IMR-90 (cell line): ENCODE measurements around the gene FNTB. TPM values are rescaled to one million over a fixed set of nuclear protein-coding genes. Genes with fewer than 3 reads are reported as not detected.

ENCODE experiments used
- ATAC-seq: fragments of 200-7000 bp; cut with Tn5 transposase; 2 replicates; pipeline ENCODE4 v1.9.1; 2020; ENCODE audit warnings: low read depth, mild to moderate bottlenecking, moderate library complexity
- BruUV-seq: library from RNA; stranded (reverse); fragments of 400-500 nt; replicated peaks from 2 replicates; lab custom pipeline; 2021; lab: Mats Ljungman, UMichigan
- CTCF ChIA-PET: fragments of 300-600 bp; formaldehyde crosslinking; extraction: SDS; loops from one replicate; lab custom pipeline; 2021; ENCODE audit warnings: antibody characterized with exemption; lab: Yijun Ruan, JAX
- POLR2A ChIA-PET: fragments of 300-600 bp; sonication (Branson Sonifier 250); formaldehyde crosslinking; loops from one replicate; lab custom pipeline; 2022; ENCODE audit warnings: antibody characterized with exemption; ENCODE audit not compliant: unreplicated experiment; lab: Charles Lee
- DNase-seq: peaks from one replicate; pipeline ENCODE4 v3.0.0; 2013
- H2AFZ ChIP-seq: replicated peaks from 2 replicates; pipeline ENCODE3; 2013; ENCODE audit warnings: low read length, mild to moderate bottlenecking; ENCODE audit not compliant: poor library complexity
- H2AK5ac ChIP-seq: 2 replicates; pipeline ENCODE4 v1.6.1; 2013; ENCODE audit warnings: low read depth, low read length, inconsistent platforms
- H2AK9ac ChIP-seq: replicated peaks from 2 replicates; pipeline ENCODE3; 2013; ENCODE audit warnings: mild to moderate bottlenecking, low read depth, low read length, moderate library complexity; ENCODE audit not compliant: poor library complexity
- H2BK120ac ChIP-seq: 2 replicates; pipeline ENCODE4 v1.6.1; 2013; ENCODE audit warnings: low read depth, low read length, inconsistent platforms
- H2BK15ac ChIP-seq: 3 replicates; pipeline ENCODE4 v1.6.1; 2013; ENCODE audit warnings: low read depth, low read length, inconsistent platforms
- H2BK20ac ChIP-seq: 2 replicates; pipeline ENCODE4 v1.6.1; 2013; ENCODE audit warnings: low read depth, mild to moderate bottlenecking, inconsistent platforms, low read length, moderate library complexity
- H2BK5ac ChIP-seq: 2 replicates; pipeline ENCODE4 v1.6.1; 2013; ENCODE audit warnings: mild to moderate bottlenecking, low read depth, low read length, inconsistent platforms; ENCODE audit not compliant: poor library complexity, severe bottlenecking
- H3K14ac ChIP-seq: replicated peaks from 2 replicates; pipeline ENCODE4 v1.6.1; 2013; ENCODE audit warnings: low read depth, low read length, inconsistent platforms
- H3K18ac ChIP-seq: 2 replicates; pipeline ENCODE4 v1.6.1; 2013; ENCODE audit warnings: low read depth, low read length, control low read depth
- H3K23ac ChIP-seq: 2 replicates; pipeline ENCODE4 v1.6.1; 2013; ENCODE audit warnings: low read depth, low read length, inconsistent platforms
- H3K27ac ChIP-seq: 2 replicates; pipeline ENCODE4 v1.5.1; 2013; ENCODE audit warnings: mild to moderate bottlenecking, control low read depth, low read length; ENCODE audit not compliant: insufficient read depth
- H3K27me3 ChIP-seq: 2 replicates; pipeline ENCODE4 v1.6.1; 2013; ENCODE audit warnings: low read length; ENCODE audit not compliant: control insufficient read depth, insufficient read depth
- H3K36me3 ChIP-seq: 2 replicates; pipeline ENCODE4 v1.6.1; 2013; ENCODE audit warnings: low read length, mixed read lengths; ENCODE audit not compliant: control insufficient read depth, insufficient read depth
- H3K4ac ChIP-seq: 2 replicates; pipeline ENCODE4 v1.6.1; 2013; ENCODE audit warnings: low read depth, low read length, inconsistent platforms
- H3K4me1 ChIP-seq: 2 replicates; pipeline ENCODE4 v1.6.1; 2013; ENCODE audit warnings: low read length, mixed read lengths; ENCODE audit not compliant: control insufficient read depth, insufficient read depth
- H3K4me2 ChIP-seq: 2 replicates; pipeline ENCODE4 v1.6.1; 2013; ENCODE audit warnings: low read depth, mild to moderate bottlenecking, control low read depth, low read length, moderate library complexity
- H3K4me3 ChIP-seq: 2 replicates; pipeline ENCODE4 v1.5.1; 2013; ENCODE audit warnings: low read depth, mild to moderate bottlenecking, control low read depth, low read length, moderate library complexity; ENCODE audit not compliant: insufficient read depth
- H3K56ac ChIP-seq: 2 replicates; pipeline ENCODE4 v1.6.1; 2013; ENCODE audit warnings: low read length, inconsistent platforms; ENCODE audit not compliant: insufficient read depth; ENCODE audit errors: extremely low read depth
- H3K79me1 ChIP-seq, 2 experiments: 2 replicates each; pipeline ENCODE4 v1.6.1; 2013; ENCODE audit warnings: low read length in 2 of 2, inconsistent platforms in 1 of 2, low read depth in 1 of 2
- H3K9ac ChIP-seq: 2 replicates; pipeline ENCODE4 v1.6.1; 2013; ENCODE audit warnings: low read depth, low read length, control low read depth
- H3K9me1 ChIP-seq: 2 replicates; pipeline ENCODE4 v1.6.1; 2013; ENCODE audit warnings: low read length, inconsistent platforms; ENCODE audit not compliant: insufficient read depth
- H3K9me3 ChIP-seq: 2 replicates; pipeline ENCODE4 v1.6.1; 2013; ENCODE audit warnings: low read length; ENCODE audit not compliant: control insufficient read depth, insufficient read depth
- H4K20me1 ChIP-seq: 2 replicates; pipeline ENCODE4 v1.6.1; 2013; ENCODE audit warnings: low read length, inconsistent platforms; ENCODE audit not compliant: insufficient read depth
- H4K5ac ChIP-seq: 2 replicates; pipeline ENCODE4 v1.6.1; 2013; ENCODE audit warnings: mild to moderate bottlenecking, low read depth, low read length, control low read depth
- H4K8ac ChIP-seq, 2 experiments: 2 replicates each; pipeline ENCODE4 v1.6.1; 2013; ENCODE audit warnings: low read depth in 2 of 2, low read length in 2 of 2, control low read depth in 1 of 2, inconsistent platforms in 1 of 2
- H4K91ac ChIP-seq: 2 replicates; pipeline ENCODE4 v1.6.1; 2013; ENCODE audit warnings: low read depth, low read length, inconsistent platforms; ENCODE audit not compliant: insufficient read depth
- BHLHE40 ChIP-seq: fragments of 150-350 bp; IDR thresholded peaks from 2 replicates; pipeline ENCODE4 v1.6.1; 2016; ENCODE audit warnings: mild to moderate bottlenecking, low read depth, low read length
- CEBPB ChIP-seq: IDR thresholded peaks from 2 replicates; pipeline ENCODE4 v1.6.1; 2012; ENCODE audit warnings: low read depth, low read length, improper control_type of control experiment
- CHD1 ChIP-seq: IDR thresholded peaks from 2 replicates; pipeline ENCODE4 v1.6.1; 2012; ENCODE audit warnings: low read depth, low read length, improper control_type of control experiment
- FOS ChIP-seq: fragments of 150-350 bp; IDR thresholded peaks from 2 replicates; pipeline ENCODE4 v1.6.1; 2016; ENCODE audit warnings: low read depth, low read length
- MAFK ChIP-seq: IDR thresholded peaks from 2 replicates; pipeline ENCODE4 v1.6.1; 2012; ENCODE audit warnings: low read depth, low read length, improper control_type of control experiment
- MAZ ChIP-seq: IDR thresholded peaks from 2 replicates; pipeline ENCODE4 v1.6.1; 2012; ENCODE audit warnings: low read depth, mild to moderate bottlenecking, low read length, improper control_type of control experiment, moderate library complexity, borderline replicate concordance
- NFE2L2 ChIP-seq: fragments of 150-350 bp; IDR thresholded peaks from 2 replicates; pipeline ENCODE4 v1.6.1; 2016; ENCODE audit warnings: low read depth, mild to moderate bottlenecking, low read length
- POLR2A ChIP-seq: IDR thresholded peaks from 2 replicates; pipeline ENCODE4 v1.6.1; 2012; ENCODE audit warnings: mild to moderate bottlenecking, low read depth, low read length
- RAD21 ChIP-seq: IDR thresholded peaks from 2 replicates; pipeline ENCODE4 v1.6.1; 2012; ENCODE audit warnings: low read length, improper control_type of control experiment
- RCOR1 ChIP-seq: IDR thresholded peaks from 2 replicates; pipeline ENCODE4 v1.6.1; 2012; ENCODE audit warnings: mild to moderate bottlenecking, low read length, improper control_type of control experiment; ENCODE audit not compliant: insufficient replicate concordance
- RFX5 ChIP-seq: IDR thresholded peaks from 2 replicates; pipeline ENCODE4 v1.8.0; 2012; ENCODE audit warnings: low read depth, mild to moderate bottlenecking, low read length, moderate library complexity
- SMC3 ChIP-seq: fragments of 150-350 bp; IDR thresholded peaks from 2 replicates; pipeline ENCODE4 v1.6.1; 2016; ENCODE audit warnings: low read depth, mild to moderate bottlenecking, antibody characterized with exemption, low read length, moderate library complexity
- WGBS, 2 experiments: methylation state at CpG; one replicate each; pipeline versions ENCODE4 v1.1.5 to v1.1.7; 2013; ENCODE audit warnings: missing lambda C conversion rate in 2 of 2; ENCODE audit not compliant: insufficient read length in 1 of 2; ENCODE audit errors: extremely low coverage in 2 of 2; 5-methylcytosine and 5-hydroxymethylcytosine counted together
- dilution Hi-C: fragments of 300-500 bp; cut with HindIII; formaldehyde crosslinking; loops from one replicate; pipeline ENCODE4 v1.14.3; 2018; ENCODE audit warnings: low sequenced_read_pairs; ENCODE audit not compliant: unreplicated experiment
- in situ Hi-C: fragments of 300-500 bp; cut with MboI; formaldehyde crosslinking; loops from 3 replicates; pipeline ENCODE4 v1.14.3; 2019; ENCODE audit warnings: low sequenced_read_pairs, inconsistent platforms, mixed read lengths
- intact Hi-C: fragments of 100-400 bp; cut with micrococcal nuclease; formaldehyde crosslinking; loops from 2 replicates; pipeline ENCODE4 v1.10.0; 2022
- polyA plus RNA-seq, 3 experiments: library from polyadenylated mRNA; depleted of rRNA; stranded (reverse); fragments of >200 nt; gene quantifications; 2 replicates each; pipeline ENCODE4 v1.2.3, GENCODE V29; 2012; ENCODE audit warnings: low replicate concordance in 1 of 3
- total RNA-seq: library from RNA; depleted of rRNA; stranded (reverse); fragments of >200 nt; gene quantifications from 2 replicates; pipeline ENCODE4 v1.2.3, GENCODE V29; 2012
- TF ChIP-seq, protein P1 (sequence below): fragments of 150-350 bp; IDR thresholded peaks from 2 replicates; pipeline ENCODE4 v1.6.1; 2017; ENCODE audit warnings: mild to moderate bottlenecking, antibody characterized with exemption, low read length, low read depth
- TF ChIP-seq, protein P2 (sequence below): conservative IDR thresholded peaks from 2 replicates; pipeline ENCODE4 v1.5.1; 2012; ENCODE audit warnings: mild to moderate bottlenecking, low read depth, low read length, improper control_type of control experiment

FNTB gene
- total and polyA plus RNA-seq, 2 of the 4 experiments (the other 2 are of a cell fraction) = 9.9 to 18.5 TPM

DNA sequence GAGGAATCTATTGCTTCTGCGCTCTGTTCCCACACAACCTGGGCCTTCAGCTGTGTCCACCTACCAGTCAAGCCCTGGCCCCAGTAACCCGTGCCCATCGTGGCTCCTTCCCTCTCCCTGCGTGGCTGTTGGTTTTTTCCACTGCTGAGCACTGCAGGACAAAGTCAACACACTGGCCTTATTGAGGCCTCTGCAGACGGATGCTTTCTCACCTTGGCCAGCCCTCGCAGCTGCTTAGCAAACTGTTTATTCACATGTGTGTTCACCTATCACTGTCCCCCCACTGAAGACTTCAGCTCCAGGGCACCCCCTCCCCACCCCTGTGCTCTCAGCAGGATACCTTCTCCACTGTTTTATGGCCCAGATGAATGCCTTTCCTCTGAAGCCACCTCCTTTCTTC is 31.4 kb upstream of the FNTB start:
- dilution Hi-C loops (no loop called here), intact Hi-C loops (no loop called here), in situ Hi-C loops (no loop called here)
- no peak overlapping the region for H3K4me2 ChIP-seq
- no peak overlapping the region for H2BK20ac ChIP-seq
- H4K91ac ChIP-seq = no peak overlapping the region
- no peak for DNase-seq
- WGBS, 2 experiments = 42% methylated on average over 2 of the region's 6 CpGs; no CpG with 5 or more reads in 1 of the 2 experiments
- no peak overlapping the region for H4K5ac ChIP-seq
- no peak overlapping the region for H2BK120ac ChIP-seq
- no peak overlapping the region for H3K9ac ChIP-seq
- no peak overlapping the region for H4K8ac ChIP-seq
- no peak overlapping the region for H2AFZ ChIP-seq
- H2AK9ac ChIP-seq = no peak overlapping the region
- no peak overlapping the region for H2BK5ac ChIP-seq
- no peaks in the 10 kb centered on the region for H3K27me3 ChIP-seq
- H3K4me1 ChIP-seq = no peaks in the 10 kb centered on the region
- H3K14ac ChIP-seq = no peak overlapping the region
- no peaks in the 10 kb centered on the region; a peak in 1 of 4 replicates for H3K79me1 ChIP-seq
- BruUV-seq = no TSS peak
- no peak overlapping the region for H3K27ac ChIP-seq
- H3K9me1 ChIP-seq = peaks cover 2% of the 10 kb centered on the region; the same call in 1 of the 2 replicates
- no peak overlapping the region for H3K18ac ChIP-seq
- H2AK5ac ChIP-seq = no peak overlapping the region
- H3K9me3 ChIP-seq = no peaks in the 10 kb centered on the region
- TF ChIP-seq NFE2L2 (no peak), MAZ (no peak), POLR2A (no peak), RAD21 (no peak), MAFK (no peak), FOS (no peak), RFX5 (no peak), RCOR1 (no peak), SMC3 (no peak), CEBPB (no peak), CHD1 (no peak), BHLHE40 (no peak)
- TF ChIP-seq, protein P1, sequence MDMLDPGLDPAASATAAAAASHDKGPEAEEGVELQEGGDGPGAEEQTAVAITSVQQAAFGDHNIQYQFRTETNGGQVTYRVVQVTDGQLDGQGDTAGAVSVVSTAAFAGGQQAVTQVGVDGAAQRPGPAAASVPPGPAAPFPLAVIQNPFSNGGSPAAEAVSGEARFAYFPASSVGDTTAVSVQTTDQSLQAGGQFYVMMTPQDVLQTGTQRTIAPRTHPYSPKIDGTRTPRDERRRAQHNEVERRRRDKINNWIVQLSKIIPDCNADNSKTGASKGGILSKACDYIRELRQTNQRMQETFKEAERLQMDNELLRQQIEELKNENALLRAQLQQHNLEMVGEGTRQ = no peak
- TF ChIP-seq, protein P2, sequence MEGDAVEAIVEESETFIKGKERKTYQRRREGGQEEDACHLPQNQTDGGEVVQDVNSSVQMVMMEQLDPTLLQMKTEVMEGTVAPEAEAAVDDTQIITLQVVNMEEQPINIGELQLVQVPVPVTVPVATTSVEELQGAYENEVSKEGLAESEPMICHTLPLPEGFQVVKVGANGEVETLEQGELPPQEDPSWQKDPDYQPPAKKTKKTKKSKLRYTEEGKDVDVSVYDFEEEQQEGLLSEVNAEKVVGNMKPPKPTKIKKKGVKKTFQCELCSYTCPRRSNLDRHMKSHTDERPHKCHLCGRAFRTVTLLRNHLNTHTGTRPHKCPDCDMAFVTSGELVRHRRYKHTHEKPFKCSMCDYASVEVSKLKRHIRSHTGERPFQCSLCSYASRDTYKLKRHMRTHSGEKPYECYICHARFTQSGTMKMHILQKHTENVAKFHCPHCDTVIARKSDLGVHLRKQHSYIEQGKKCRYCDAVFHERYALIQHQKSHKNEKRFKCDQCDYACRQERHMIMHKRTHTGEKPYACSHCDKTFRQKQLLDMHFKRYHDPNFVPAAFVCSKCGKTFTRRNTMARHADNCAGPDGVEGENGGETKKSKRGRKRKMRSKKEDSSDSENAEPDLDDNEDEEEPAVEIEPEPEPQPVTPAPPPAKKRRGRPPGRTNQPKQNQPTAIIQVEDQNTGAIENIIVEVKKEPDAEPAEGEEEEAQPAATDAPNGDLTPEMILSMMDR = no peak
- ChIA-PET POLR2A (no interaction called here), CTCF (no interaction called here)
- no peaks in the 10 kb centered on the region for H4K20me1 ChIP-seq
- H3K56ac ChIP-seq = no peak overlapping the region
- peaks cover 3% of the 10 kb centered on the region; the same call in 1 of the 2 replicates for H3K36me3 ChIP-seq
- H3K4me3 ChIP-seq = no peak overlapping the region
- H3K4ac ChIP-seq = no peak overlapping the region
- no peak overlapping the region for H2BK15ac ChIP-seq
- H3K23ac ChIP-seq = no peak overlapping the region
- ATAC-seq = no peak
